GM03348 (cell line): ENCODE data around the gene RBM12.
"Not testable (repeated sequence)": the region's sequence is repeated elsewhere in the genome, so short reads cannot be mapped to it uniquely, and the experiment has no call there.

Experiments
- DNase-seq: peaks from one replicate; pipeline ENCODE4 v3.0.0; 2012; ENCODE audit warnings: low spot score

RBM12 gene

DNA sequence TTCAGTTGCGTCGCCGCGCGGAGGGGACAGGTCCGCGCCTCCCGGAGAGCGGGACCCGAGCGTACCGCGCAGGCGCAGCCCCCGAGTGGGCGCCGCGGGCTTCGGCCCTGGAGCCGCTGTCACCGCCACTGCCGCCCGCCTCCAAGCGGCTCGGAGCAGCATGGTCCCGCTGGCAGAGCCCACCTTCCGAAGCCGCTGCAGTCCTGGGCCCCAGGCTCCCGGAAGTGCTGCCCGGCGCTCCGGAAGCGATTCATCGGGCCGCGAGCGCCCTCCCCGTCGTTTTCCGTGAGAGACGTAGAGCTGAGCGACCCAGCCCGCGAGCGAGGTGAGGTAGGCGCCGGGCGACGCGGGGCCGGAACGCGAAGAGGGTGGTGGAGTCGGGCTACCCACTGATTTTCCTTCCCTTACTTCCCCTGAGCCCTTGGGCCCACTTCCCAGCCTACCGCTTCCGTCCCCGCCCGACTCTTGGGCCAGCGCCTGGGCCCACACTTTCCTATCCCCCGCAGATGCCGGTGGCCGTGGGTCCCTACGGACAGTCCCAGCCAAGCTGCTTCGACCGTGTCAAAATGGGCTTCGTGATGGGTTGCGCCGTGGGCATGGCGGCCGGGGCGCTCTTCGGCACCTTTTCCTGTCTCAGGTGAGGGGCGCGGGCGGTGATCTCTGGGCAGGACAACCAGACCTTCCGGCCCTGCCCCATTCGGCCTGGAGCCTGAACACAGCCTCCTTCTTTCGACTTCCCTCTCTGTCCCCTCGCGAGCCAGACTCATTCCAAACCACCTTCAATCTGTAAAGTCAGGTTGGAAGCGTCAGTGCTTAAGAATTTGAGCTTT lies 34.6 kb upstream of the RBM12 start, which contains the start of the genes NFS1 and ROMO1:
TSS of gene NFS1 (minus strand) at position 226 of the 830 bp plus-strand sequence. CDS start at position 162, 64 bp downstream.
TSS of gene ROMO1 (plus strand) at position 279 of the 830 bp plus-strand sequence. CDS start at position 507, 228 bp downstream.
- peak; percentile 93 for DNase-seq

- DNase-seq, result peak; percentile 40
These were observed 33.8 kb upstream of the RBM12 start for GRCh38 chr20:35698298-35699126.

DNA sequence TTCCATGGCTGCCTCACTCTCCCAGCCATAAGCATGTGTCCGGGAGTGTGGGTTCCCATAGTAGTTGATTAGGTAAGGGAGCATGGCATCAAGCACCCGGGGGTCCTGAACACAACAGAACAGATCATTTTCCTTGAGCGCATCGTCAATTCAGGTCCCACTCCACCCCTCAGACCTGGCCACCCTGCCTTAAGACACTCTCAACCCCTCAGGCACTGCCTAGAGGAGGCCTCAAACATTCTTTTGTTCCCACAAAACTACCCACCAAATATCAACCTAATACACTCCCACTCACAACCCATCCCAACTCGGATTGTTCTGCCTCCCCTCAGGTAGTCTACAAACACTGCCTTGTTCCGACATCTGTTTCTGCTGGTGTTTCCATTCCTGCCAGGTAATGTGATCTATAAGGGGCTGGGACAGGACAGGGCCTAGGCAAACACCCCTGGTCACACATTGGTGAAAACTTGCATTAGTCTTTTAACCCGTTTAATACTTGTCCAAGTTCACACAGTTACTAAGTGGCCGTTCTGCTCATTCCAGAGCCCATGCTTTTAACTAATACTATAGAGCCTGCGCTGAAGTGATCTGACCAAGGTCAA lies 33.1 kb upstream of the RBM12 start:
- DNase-seq, result no peak

DNA sequence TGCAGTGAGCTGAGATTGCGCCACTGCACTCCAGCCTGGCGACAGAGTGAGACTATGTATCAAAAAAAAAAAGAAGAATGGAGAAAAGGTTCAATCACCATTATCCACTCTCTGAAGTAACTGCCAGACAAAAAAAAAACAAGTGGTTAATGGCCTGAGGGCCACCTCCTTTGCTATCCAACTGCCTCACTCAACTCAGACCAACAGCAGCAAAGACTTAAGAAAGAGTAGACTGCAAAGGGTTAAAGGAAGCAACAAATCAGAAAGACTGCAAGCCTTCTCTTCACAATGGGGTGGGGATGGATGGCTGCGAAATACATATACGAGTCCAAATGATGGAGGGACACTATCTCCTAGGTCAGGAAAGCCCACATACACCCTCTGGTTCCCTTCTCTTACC lies 31.3 kb upstream of the RBM12 start:
- no peak for DNase-seq

GRCh38 chr20:35695245-35695749 lies 30.6 kb upstream of the RBM12 start:
- DNase-seq, result no peak

- DNase-seq, result no peak
These were observed 25.6 kb upstream of the RBM12 start for GRCh38 chr20:35690265-35690664.

- not testable (repeated sequence) for DNase-seq
These were observed 22.2 kb upstream of the RBM12 start for GRCh38 chr20:35686872-35687271.

DNA sequence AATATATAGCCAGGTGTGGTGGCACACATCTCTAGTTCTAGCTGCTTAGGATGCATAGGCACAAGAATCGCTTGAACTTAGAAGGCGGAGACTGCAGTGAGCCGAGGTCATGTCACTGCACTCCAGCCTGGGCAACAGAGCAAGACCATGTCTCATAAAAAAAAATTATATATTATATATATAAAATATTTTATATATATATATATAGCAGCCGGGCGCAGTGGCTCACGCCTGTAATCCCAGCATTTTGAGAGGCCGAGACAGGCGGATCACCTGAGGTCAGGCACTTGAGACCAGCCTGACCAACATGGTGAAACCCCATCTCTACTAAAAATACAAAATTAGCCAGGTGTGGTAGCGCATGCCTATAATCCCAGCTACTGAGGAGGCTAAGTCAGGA lies 20.7 kb upstream of the RBM12 start:
- DNase-seq, result not testable (repeated sequence)

DNA sequence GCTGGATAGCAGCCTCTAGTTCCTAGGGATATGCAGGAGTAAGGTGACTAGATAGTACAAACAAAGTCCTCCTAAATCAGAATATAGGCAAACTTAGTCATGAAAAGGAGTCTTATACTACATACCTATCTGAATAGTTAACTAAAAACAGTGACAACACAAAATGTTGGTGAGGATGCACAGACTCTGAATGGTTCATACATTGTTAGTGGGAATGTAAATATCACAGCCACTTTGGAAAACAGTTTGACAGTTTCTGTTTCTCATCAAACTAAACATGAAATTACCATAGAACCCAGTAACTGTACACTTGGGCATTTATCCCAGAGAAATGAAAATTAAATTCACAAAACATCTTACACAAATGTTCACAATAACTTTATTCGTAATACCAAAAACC lies 17.3 kb upstream of the RBM12 start:
- DNase-seq, result no peak

- DNase-seq, result no peak
These were observed 15.9 kb upstream of the RBM12 start for GRCh38 chr20:35680452-35681183.

DNA sequence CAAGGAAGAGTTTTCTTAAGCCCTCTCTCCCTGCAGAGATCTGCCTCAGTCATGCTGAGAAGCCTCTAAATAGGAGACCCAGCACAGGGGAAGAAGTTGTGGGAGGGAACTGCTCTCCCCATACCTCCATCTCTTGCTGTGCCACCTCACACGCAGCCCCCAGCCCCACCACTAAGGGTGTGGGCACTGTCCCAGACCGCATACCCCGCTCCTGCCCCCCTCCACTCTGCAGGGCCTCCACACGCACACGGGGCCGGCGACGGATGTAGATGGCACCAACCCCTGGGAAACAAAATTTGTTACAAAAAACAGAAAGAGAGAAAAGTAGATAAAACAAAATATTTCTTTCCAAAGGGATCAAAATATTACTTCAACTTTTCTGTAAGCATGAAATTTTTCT lies 10.2 kb upstream of the RBM12 start:
- DNase-seq, result no peak

- DNase-seq, result no peak
These were observed 9.2 kb upstream of the RBM12 start for GRCh38 chr20:35673884-35674283.

GRCh38 chr20:35669681-35670080 lies 5.0 kb upstream of the RBM12 start:
- DNase-seq, result no peak

GRCh38 chr20:35669221-35669620 lies 4.5 kb upstream of the RBM12 start:
- no peak for DNase-seq

GRCh38 chr20:35665949-35666288 lies 1.2 kb upstream of the RBM12 start:
- DNase-seq, result no peak

GRCh38 chr20:35663516-35664465 lies 909 bp downstream of the RBM12 start:
- DNase-seq, result peak; percentile 42

- no peak for DNase-seq
These were observed 2.1 kb downstream of the RBM12 start for GRCh38 chr20:35662551-35662950.

DNA sequence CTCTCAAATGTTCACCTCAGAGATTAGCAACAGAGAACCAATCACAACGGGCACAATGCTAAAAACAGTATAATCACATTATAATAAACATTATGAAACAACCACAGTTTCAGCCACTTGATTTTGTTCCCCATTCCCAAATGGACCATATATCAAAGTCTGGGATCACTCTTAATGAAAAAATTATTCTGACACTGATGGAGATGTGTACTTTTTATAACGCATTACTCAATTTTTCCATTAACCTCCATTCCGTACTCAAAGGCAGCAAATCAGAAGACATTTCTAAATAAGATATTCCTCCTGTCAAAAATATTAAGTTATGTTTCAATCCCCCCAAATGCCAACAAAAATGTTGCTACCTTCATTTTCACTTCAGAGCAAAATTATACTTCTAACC lies 2.8 kb downstream of the RBM12 start:
- no peak for DNase-seq

- peak; percentile 11 for DNase-seq
These were observed 3.6 kb downstream of the RBM12 start for GRCh38 chr20:35661053-35661452.

- DNase-seq, result no peak
These were observed 4.4 kb downstream of the RBM12 start for GRCh38 chr20:35660122-35660937.
